Measurements from ENCODE around the gene SLC38A5.

DNA sequence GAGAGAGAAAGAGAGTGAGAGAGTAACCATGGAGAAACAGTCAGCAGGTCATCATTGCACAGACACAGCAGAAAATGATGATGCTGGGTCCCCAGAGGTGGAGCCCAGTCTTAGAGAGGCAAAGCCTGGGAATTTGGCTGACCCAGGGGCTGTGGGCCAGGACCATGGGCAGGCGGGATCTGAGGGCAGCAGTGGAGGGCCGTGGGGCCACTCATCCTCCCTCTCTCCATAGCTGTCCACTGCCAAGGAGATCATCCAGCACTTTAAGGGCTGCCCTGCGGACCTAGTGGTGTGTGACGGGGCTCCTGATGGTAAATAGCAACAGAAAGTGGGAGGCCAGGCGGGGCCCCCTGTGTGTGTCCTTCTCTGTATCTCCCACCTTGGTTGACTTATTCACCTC is 8.7 kb upstream of the SLC38A5 start:
- TF ChIP-seq CTCF (conservative IDR thresholded peaks at IDR 0.05 in 1 of 2, IDR thresholded peaks at IDR 0.05 in 1 of 2; ENCODE audit: extremely low read depth in 1 of 2, insufficient read depth in 1 of 2, low read depth in 1 of 2, low read length in 2 of 2), result no peak
- TF ChIP-seq EZH2 (IDR thresholded peaks at IDR 0.05; ENCODE audit: borderline replicate concordance, low read length), result no peak

Measured in mammary epithelial cell (primary cell).